Endodermal cell (in vitro differentiated cells): ENCODE measurements around the gene FHOD1. TPM values are rescaled to one million over a fixed set of nuclear protein-coding genes. Genes with fewer than 3 reads are reported as not detected.

Experiments
- DNase-seq: peaks from one replicate; pipeline ENCODE4 v3.0.0-alpha.2; 2017
- H3K27ac ChIP-seq: 2 replicates; pipeline ENCODE4 v1.5.1; 2013; ENCODE audit warnings: mild to moderate bottlenecking, low read depth, low read length, moderate library complexity
- H3K27me3 ChIP-seq: 2 replicates; pipeline ENCODE4 v1.6.1; 2013; ENCODE audit warnings: mild to moderate bottlenecking, low read length, moderate library complexity; ENCODE audit not compliant: insufficient read depth, control insufficient read depth, poor library complexity, severe bottlenecking
- H3K36me3 ChIP-seq: 2 replicates; pipeline ENCODE4 v1.7.0; 2013; ENCODE audit warnings: mild to moderate bottlenecking, low read length, moderate library complexity; ENCODE audit not compliant: control insufficient read depth, insufficient read depth
- H3K4me1 ChIP-seq: one replicate; pipeline ENCODE4 v1.7.0; 2013; ENCODE audit warnings: low read length; ENCODE audit not compliant: control insufficient read depth, insufficient read depth
- H3K4me3 ChIP-seq: 2 replicates; pipeline ENCODE4 v1.5.1; 2013; ENCODE audit warnings: mild to moderate bottlenecking, low read length, moderate library complexity
- H3K9ac ChIP-seq: 2 replicates; pipeline ENCODE4 v1.6.1; 2013; ENCODE audit warnings: mild to moderate bottlenecking, low read length, moderate library complexity; ENCODE audit not compliant: poor library complexity, severe bottlenecking; ENCODE audit errors: extremely low read depth
- H3K9me3 ChIP-seq: 2 replicates; pipeline ENCODE4 v1.6.1; 2013; ENCODE audit warnings: mild to moderate bottlenecking, low read length, moderate library complexity; ENCODE audit not compliant: control insufficient read depth
- H3K27ac Mint-ChIP-seq: 2 replicates; pipeline ENCODE4 v1.8.0; 2020; ENCODE audit warnings: mixed read lengths
- H3K27me3 Mint-ChIP-seq: 2 replicates; pipeline ENCODE4 v1.8.0; 2021; ENCODE audit warnings: mild to moderate bottlenecking, mixed read lengths; ENCODE audit not compliant: insufficient read depth
- H3K36me3 Mint-ChIP-seq: 2 replicates; pipeline ENCODE4 v1.8.0; 2020; ENCODE audit warnings: low read depth, mixed read lengths
- H3K4me1 Mint-ChIP-seq: 2 replicates; pipeline ENCODE4 v1.8.0; 2020; ENCODE audit warnings: mixed read lengths
- H3K4me3 Mint-ChIP-seq: 2 replicates; pipeline ENCODE4 v1.8.0; 2020; ENCODE audit warnings: mild to moderate bottlenecking, moderate library complexity, mixed read lengths
- H3K9me3 Mint-ChIP-seq: 2 replicates; pipeline ENCODE4 v1.8.0; 2020; ENCODE audit warnings: mild to moderate bottlenecking, mixed read lengths
- WGBS, 2 experiments: methylation state at CpG; one replicate each; pipeline versions ENCODE4 v1.1.5 to v1.1.7; 2013; ENCODE audit warnings: missing lambda C conversion rate in 2 of 2, mixed read lengths in 1 of 2; ENCODE audit not compliant: insufficient coverage in 1 of 2, insufficient read length in 1 of 2; 5-methylcytosine and 5-hydroxymethylcytosine counted together
- total RNA-seq, 2 donors: library from RNA; stranded (reverse); fragmentation: NEBNext Ultra II Directional in 1 of 2; extraction: Animal tissue kit (Norgen Biotek cat#: 25700) in 1 of 2; gene quantifications; 2 replicates in 1 of 2; 3 replicates in 1 of 2; pipeline ENCODE4 v1.2.1, GENCODE V29; 2021
- TF ChIP-seq, protein P1 (sequence below): fragments of 200-600 bp; sonication (generic); conservative IDR thresholded peaks from 2 replicates; pipeline ENCODE4 v1.5.0; 2021; ENCODE audit warnings: antibody characterized with exemption, mild to moderate bottlenecking

FHOD1 gene
- total RNA-seq, 2 donors from 2014 or later, result 51.7 to 71.9 TPM

DNA sequence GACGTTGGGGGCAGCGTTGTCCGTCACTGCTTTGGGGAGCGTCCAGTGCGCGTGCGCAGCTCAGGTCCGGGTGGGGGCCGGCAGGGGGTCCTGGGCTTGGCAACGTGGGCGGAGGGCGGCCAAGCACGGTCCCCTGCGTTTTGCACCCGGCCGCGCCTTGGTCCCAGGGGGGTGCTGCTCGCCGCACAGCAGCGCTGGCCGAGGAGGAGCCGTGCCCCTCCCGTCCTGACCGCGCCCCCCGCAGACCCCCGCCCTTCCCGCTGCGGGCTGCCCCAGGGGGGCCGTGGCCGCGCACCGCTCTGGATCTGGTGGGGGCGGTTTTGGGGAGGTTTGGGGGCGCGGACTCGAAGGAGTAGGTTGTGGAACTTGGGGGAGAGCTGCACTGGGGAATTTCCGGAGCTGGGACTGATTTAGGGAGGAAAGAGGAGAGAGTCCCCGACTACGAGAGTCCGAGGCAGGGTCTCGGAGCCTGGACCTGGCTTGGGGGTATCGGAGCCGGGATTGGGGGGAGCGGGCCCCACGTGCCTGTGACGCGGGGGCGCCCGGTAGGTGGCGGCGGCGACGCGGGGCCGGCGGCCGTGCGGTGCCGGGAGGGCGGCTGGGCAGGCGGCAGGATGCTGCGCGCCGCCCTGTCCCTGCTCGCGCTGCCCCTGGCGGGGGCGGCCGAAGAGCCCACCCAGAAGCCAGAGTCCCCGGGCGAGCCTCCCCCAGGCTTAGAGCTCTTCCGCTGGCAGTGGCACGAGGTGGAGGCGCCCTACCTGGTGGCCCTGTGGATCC is 1.3 kb upstream of the FHOD1 start, which contains the start of gene SLC9A5:
Gene SLC9A5 (plus strand): TSS at position 579 of the 777 bp plus-strand sequence. CDS start 36 bp downstream, at position 615.
- Histone ChIP-seq H3K9me3 (no peaks in the 10 kb centered on the region), H3K36me3 (peaks cover 24% of the 10 kb centered on the region), H3K27ac (no peak within 1 kb of the TSS), H3K27me3 (no peaks in the 10 kb centered on the region), H3K4me1 (peaks cover 17% of the 10 kb centered on the region), H3K9ac (peak within 1 kb of the TSS; percentile 55), H3K4me3 (peak within 1 kb of the TSS; percentile 89)
- Mint-ChIP-seq H3K27ac (peak within 1 kb of the TSS; percentile 27), H3K27me3 (peaks cover 27% of the 10 kb centered on the region), H3K9me3 (no peaks in the 10 kb centered on the region), H3K36me3 (no peaks in the 10 kb centered on the region), H3K4me3 (peak within 1 kb of the TSS; percentile 86), H3K4me1 (peaks cover 24% of the 10 kb centered on the region)
- 0 to 1% methylated on average over 20 to 75 of the region's 75 CpGs for WGBS, 2 experiments
- peak; percentile 81 for DNase-seq
- TF ChIP-seq, protein P1, sequence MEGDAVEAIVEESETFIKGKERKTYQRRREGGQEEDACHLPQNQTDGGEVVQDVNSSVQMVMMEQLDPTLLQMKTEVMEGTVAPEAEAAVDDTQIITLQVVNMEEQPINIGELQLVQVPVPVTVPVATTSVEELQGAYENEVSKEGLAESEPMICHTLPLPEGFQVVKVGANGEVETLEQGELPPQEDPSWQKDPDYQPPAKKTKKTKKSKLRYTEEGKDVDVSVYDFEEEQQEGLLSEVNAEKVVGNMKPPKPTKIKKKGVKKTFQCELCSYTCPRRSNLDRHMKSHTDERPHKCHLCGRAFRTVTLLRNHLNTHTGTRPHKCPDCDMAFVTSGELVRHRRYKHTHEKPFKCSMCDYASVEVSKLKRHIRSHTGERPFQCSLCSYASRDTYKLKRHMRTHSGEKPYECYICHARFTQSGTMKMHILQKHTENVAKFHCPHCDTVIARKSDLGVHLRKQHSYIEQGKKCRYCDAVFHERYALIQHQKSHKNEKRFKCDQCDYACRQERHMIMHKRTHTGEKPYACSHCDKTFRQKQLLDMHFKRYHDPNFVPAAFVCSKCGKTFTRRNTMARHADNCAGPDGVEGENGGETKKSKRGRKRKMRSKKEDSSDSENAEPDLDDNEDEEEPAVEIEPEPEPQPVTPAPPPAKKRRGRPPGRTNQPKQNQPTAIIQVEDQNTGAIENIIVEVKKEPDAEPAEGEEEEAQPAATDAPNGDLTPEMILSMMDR, result peak; percentile 54

DNA sequence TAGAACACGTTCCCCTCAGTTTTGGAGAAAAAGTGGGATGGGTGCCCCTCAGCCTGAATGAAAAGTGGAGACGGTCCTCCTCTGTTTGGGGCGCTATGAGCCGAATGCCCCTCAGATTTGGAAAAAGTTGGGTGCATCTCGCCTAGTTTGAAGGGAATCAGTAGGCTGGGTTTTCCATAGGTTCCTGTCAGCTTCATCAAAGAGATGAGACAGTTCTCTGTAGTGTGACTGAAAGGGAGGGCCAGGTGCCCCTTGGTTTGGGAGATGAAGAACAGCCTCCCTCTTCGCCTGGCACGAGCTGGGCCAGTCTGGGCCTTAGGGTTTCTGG is 756 bp upstream of the FHOD1 start:
- Mint-ChIP-seq H3K36me3 (no peaks in the 10 kb centered on the region), H3K27me3 (peaks cover 27% of the 10 kb centered on the region), H3K9me3 (no peaks in the 10 kb centered on the region), H3K4me3 (peak overlapping the region; percentile 86), H3K4me1 (peaks cover 24% of the 10 kb centered on the region), H3K27ac (peak overlapping the region; percentile 27)
- Histone ChIP-seq H3K4me3 (peak overlapping the region; percentile 89), H3K9me3 (no peaks in the 10 kb centered on the region), H3K4me1 (peaks cover 20% of the 10 kb centered on the region), H3K27me3 (no peaks in the 10 kb centered on the region), H3K27ac (no peak overlapping the region), H3K36me3 (peaks cover 25% of the 10 kb centered on the region), H3K9ac (peak overlapping the region; percentile 32)
- TF ChIP-seq, protein P1, result no peak
- DNase-seq, result no peak
- 14 to 16% methylated on average over 5 to 7 of the region's 7 CpGs for WGBS, 2 experiments

- no peaks in the 10 kb centered on the region for H3K9me3 ChIP-seq
- WGBS, 2 experiments, result 0 to 1% methylated on average over 8 to 26 of the region's 26 CpGs
- H3K36me3 ChIP-seq, result peaks cover 31% of the 10 kb centered on the region
- H3K27ac ChIP-seq, result peak overlapping the region; percentile 82
- Mint-ChIP-seq H3K27ac (peak overlapping the region; percentile 96), H3K36me3 (no peaks in the 10 kb centered on the region), H3K4me1 (peaks cover 26% of the 10 kb centered on the region), H3K27me3 (peaks cover 27% of the 10 kb centered on the region), H3K4me3 (peak overlapping the region; percentile 86), H3K9me3 (no peaks in the 10 kb centered on the region)
- TF ChIP-seq, protein P1, result peak; percentile 43
- H3K27me3 ChIP-seq, result no peaks in the 10 kb centered on the region
- peaks cover 25% of the 10 kb centered on the region for H3K4me1 ChIP-seq
- H3K4me3 ChIP-seq, result peak overlapping the region; percentile 89
- peak overlapping the region; percentile 80 for H3K9ac ChIP-seq
- DNase-seq, result peak; percentile 98
Observed at GRCh38 chr16:67246756-67247191, 507 bp downstream of the FHOD1 start.
